H1 (cell line): ENCODE results near the gene GRP. TPM values are rescaled to one million over a fixed set of nuclear protein-coding genes. Genes with fewer than 3 reads are reported as not detected.

Experiments
- CTCF ChIA-PET: fragments of 300-600 bp; sonication (Branson Sonifier 250); formaldehyde crosslinking; loops from one replicate; lab custom pipeline; 2021; ENCODE audit not compliant: partially characterized antibody; lab: Charles Lee
- POLR2A ChIA-PET: fragments of 300-600 bp; sonication (Branson Sonifier 250); formaldehyde crosslinking; loops from one replicate; lab custom pipeline; 2021; ENCODE audit warnings: inconsistent platforms; ENCODE audit not compliant: partially characterized antibody; lab: Charles Lee
- DNase-seq, 2 experiments: peaks; one replicate each; pipeline versions ENCODE4 v3.0.0 to v3.0.0-alpha.2; 2010 to 2022; ENCODE audit warnings: low spot score in 2 of 2, low read depth in 1 of 2, mixed read lengths in 1 of 2
- FAIRE-seq: peaks from 2 replicates; lab custom pipeline; 2011; peaks lifted over from hg19 to GRCh38; lab: Jason Lieb, UNC
- H2AFZ ChIP-seq: 2 replicates; pipeline ENCODE4 v1.8.1; 2012; ENCODE audit warnings: low read length, inconsistent platforms
- H2AK5ac ChIP-seq: 2 replicates; pipeline ENCODE4 v1.6.1; 2013; ENCODE audit warnings: low read depth, low read length
- H2BK120ac ChIP-seq: replicated peaks from 2 replicates; pipeline ENCODE3; 2013; ENCODE audit warnings: low read depth, low read length, inconsistent platforms
- H2BK12ac ChIP-seq: 2 replicates; pipeline ENCODE4 v1.6.1; 2013; ENCODE audit warnings: low read depth, low read length
- H2BK15ac ChIP-seq: 2 replicates; pipeline ENCODE4 v1.6.1; 2013; ENCODE audit warnings: low read length
- H2BK20ac ChIP-seq: 2 replicates; pipeline ENCODE4 v1.6.1; 2013; ENCODE audit warnings: low read length
- H2BK5ac ChIP-seq: 2 replicates; pipeline ENCODE4 v1.6.1; 2013; ENCODE audit warnings: low read depth, low read length
- H3K14ac ChIP-seq: 2 replicates; pipeline ENCODE4 v1.6.1; 2013; ENCODE audit warnings: inconsistent platforms; ENCODE audit not compliant: insufficient read length
- H3K18ac ChIP-seq: 2 replicates; pipeline ENCODE4 v1.6.1; 2013; ENCODE audit warnings: low read length; ENCODE audit errors: extremely low read depth
- H3K23ac ChIP-seq: 2 replicates; pipeline ENCODE4 v1.6.1; 2013; ENCODE audit warnings: inconsistent platforms; ENCODE audit not compliant: insufficient read length
- H3K23me2 ChIP-seq: 2 replicates; pipeline ENCODE4 v1.6.1; 2013; ENCODE audit warnings: low read depth, low read length
- H3K27ac ChIP-seq: 2 replicates; pipeline ENCODE4 v1.6.1; 2011; ENCODE audit warnings: low read depth, low read length, inconsistent platforms
- H3K27me3 ChIP-seq, 4 experiments: replicated peaks in 1 of 4; 1 replicate in 1 of 4; 2 replicates in 3 of 4; pipeline versions ENCODE4 v1.6.1 to v1.8.1; 2011 to 2013; ENCODE audit warnings: low read length in 3 of 4, mild to moderate bottlenecking in 3 of 4, inconsistent platforms in 2 of 4, mixed read lengths in 2 of 4, moderate library complexity in 1 of 4; ENCODE audit not compliant: control insufficient read depth in 3 of 4, insufficient read depth in 3 of 4; ENCODE audit errors: extremely low read depth in 1 of 4
- H3K36me3 ChIP-seq, 4 experiments: 2 replicates each; pipeline versions ENCODE4 v1.6.1 to v1.8.1; 2011 to 2013; ENCODE audit warnings: mild to moderate bottlenecking in 4 of 4, low read length in 3 of 4, moderate library complexity in 2 of 4, control low read depth in 1 of 4, inconsistent platforms in 1 of 4; ENCODE audit not compliant: insufficient read depth in 4 of 4, control insufficient read depth in 2 of 4
- H3K4ac ChIP-seq: replicated peaks from 2 replicates; pipeline ENCODE3; 2013; ENCODE audit warnings: low read length, low read depth, mixed read lengths, inconsistent platforms; ENCODE audit not compliant: insufficient read length
- H3K4me1 ChIP-seq, 4 experiments: replicated peaks in 1 of 4; 1 replicate in 1 of 4; 2 replicates in 3 of 4; pipeline versions ENCODE4 v1.6.1 to v1.8.1; 2011 to 2013; ENCODE audit warnings: low read length in 3 of 4, inconsistent platforms in 2 of 4, mixed read lengths in 1 of 4; ENCODE audit not compliant: insufficient read depth in 4 of 4, control insufficient read depth in 3 of 4
- H3K4me2 ChIP-seq, 2 experiments: 2 replicates each; pipeline versions ENCODE4 v1.6.1 to v1.8.1; 2011 to 2013; ENCODE audit warnings: low read depth in 2 of 2, low read length in 2 of 2, control low read depth in 1 of 2, inconsistent platforms in 1 of 2, mild to moderate bottlenecking in 1 of 2; ENCODE audit not compliant: insufficient read depth in 1 of 2
- H3K4me3 ChIP-seq, 4 experiments: fragments of 200-600, 300-600 bp in 1 of 4; sonication (generic), shearing (Covaris generic), sonication (Bioruptor Twin) in 1 of 4; 2 replicates each; pipeline versions ENCODE4 v1.5.1 to v1.8.1; 2011 to 2016; ENCODE audit warnings: low read length in 4 of 4, low read depth in 3 of 4, control low read depth in 2 of 4, inconsistent platforms in 2 of 4, mild to moderate bottlenecking in 2 of 4, mixed read lengths in 1 of 4, moderate library complexity in 1 of 4; ENCODE audit not compliant: insufficient read depth in 2 of 4; ENCODE audit errors: extremely low read depth in 1 of 4
- H3K56ac ChIP-seq: replicated peaks from 2 replicates; pipeline ENCODE3; 2013; ENCODE audit warnings: low read depth, mild to moderate bottlenecking, mixed read lengths, low read length, inconsistent platforms; ENCODE audit not compliant: insufficient read length
- H3K79me1 ChIP-seq: 2 replicates; pipeline ENCODE4 v1.6.1; 2013; ENCODE audit warnings: low read depth, low read length, control low read depth
- H3K79me2 ChIP-seq, 2 experiments: 2 replicates each; pipeline versions ENCODE4 v1.6.1 to v1.8.1; 2012 to 2013; ENCODE audit warnings: low read length in 2 of 2, mild to moderate bottlenecking in 2 of 2, inconsistent platforms in 1 of 2; ENCODE audit not compliant: insufficient read depth in 2 of 2, control insufficient read depth in 1 of 2
- H3K9ac ChIP-seq, 4 experiments: replicated peaks in 1 of 4; 1 replicate in 1 of 4; 2 replicates in 3 of 4; pipeline versions ENCODE4 v1.6.1 to v1.8.1; 2011 to 2013; ENCODE audit warnings: low read depth in 3 of 4, low read length in 3 of 4, control low read depth in 2 of 4, mild to moderate bottlenecking in 2 of 4, moderate library complexity in 2 of 4, inconsistent platforms in 1 of 4; ENCODE audit errors: extremely low read depth in 1 of 4
- H3K9me3 ChIP-seq, 2 experiments: 2 replicates each; pipeline versions ENCODE4 v1.6.1 to v1.8.1; 2012 to 2013; ENCODE audit warnings: mild to moderate bottlenecking in 2 of 2, moderate library complexity in 2 of 2, control low read depth in 1 of 2, inconsistent platforms in 1 of 2, low read depth in 1 of 2, low read length in 1 of 2, mixed read lengths in 1 of 2; ENCODE audit not compliant: insufficient read depth in 2 of 2
- H4K20me1 ChIP-seq, 2 experiments: replicated peaks in 1 of 2; 2 replicates each; pipeline versions ENCODE3 to v1.8.1; 2011 to 2013; ENCODE audit warnings: inconsistent platforms in 2 of 2, low read length in 2 of 2, mild to moderate bottlenecking in 1 of 2; ENCODE audit not compliant: insufficient read depth in 2 of 2, control insufficient read depth in 1 of 2
- H4K5ac ChIP-seq: 2 replicates; pipeline ENCODE4 v1.6.1; 2013; ENCODE audit warnings: low read length, low read depth, mixed read lengths, inconsistent platforms; ENCODE audit not compliant: insufficient read length
- H4K8ac ChIP-seq: 2 replicates; pipeline ENCODE4 v1.8.0; 2013; ENCODE audit warnings: mild to moderate bottlenecking, moderate library complexity, low read length, inconsistent platforms; ENCODE audit not compliant: insufficient read depth; ENCODE audit errors: extremely low read depth
- H4K91ac ChIP-seq: replicated peaks from 2 replicates; pipeline ENCODE3; 2013; ENCODE audit warnings: low read length, mixed read lengths, inconsistent platforms; ENCODE audit not compliant: insufficient read length
- ASH2L ChIP-seq: fragments of 200-600, 300-600 bp; sonication (generic); IDR thresholded peaks from one replicate; pipeline ENCODE4 v1.7.1; 2017; ENCODE audit warnings: low read length
- CHD2 ChIP-seq: IDR thresholded peaks from 2 replicates; pipeline ENCODE4 v1.6.1; 2012; ENCODE audit warnings: low read length, improper control_type of control experiment
- FOSL1 ChIP-seq: IDR thresholded peaks from 2 replicates; pipeline ENCODE4 v1.6.1; 2011; ENCODE audit warnings: mild to moderate bottlenecking, low read depth, low read length, moderate library complexity; ENCODE audit not compliant: insufficient read depth
- GABPA ChIP-seq: IDR thresholded peaks from 2 replicates; pipeline ENCODE4 v1.6.1; 2011; ENCODE audit warnings: mild to moderate bottlenecking, low read length, moderate library complexity, borderline replicate concordance; ENCODE audit not compliant: insufficient read depth
- GTF2F1 ChIP-seq: IDR thresholded peaks from 2 replicates; pipeline ENCODE4 v1.6.1; 2012; ENCODE audit warnings: low read depth, low read length, improper control_type of control experiment, borderline replicate concordance
- HDAC6 ChIP-seq: IDR thresholded peaks from one replicate; pipeline ENCODE4 v1.7.1; 2012; ENCODE audit warnings: low read depth, mild to moderate bottlenecking, inconsistent platforms, low read length, moderate library complexity
- POLR2A ChIP-seq, 2 experiments: IDR thresholded peaks; 1 replicate in 1 of 2; 2 replicates in 1 of 2; pipeline ENCODE4 v1.6.1; 2011; ENCODE audit warnings: low read depth in 2 of 2, low read length in 2 of 2, mild to moderate bottlenecking in 2 of 2; ENCODE audit errors: control extremely low read depth in 1 of 2
- RAD21 ChIP-seq, 2 experiments: IDR thresholded peaks in 1 of 2; conservative IDR thresholded peaks in 1 of 2; 2 replicates each; pipeline ENCODE4 v1.6.1; 2011; ENCODE audit warnings: low read depth in 2 of 2, low read length in 2 of 2, improper control_type of control experiment in 1 of 2, inconsistent platforms in 1 of 2, mild to moderate bottlenecking in 1 of 2, moderate library complexity in 1 of 2
- SAP30 ChIP-seq: fragments of 300-600 bp; sonication (generic); IDR thresholded peaks from 2 replicates; pipeline ENCODE4 v1.7.1; 2012; ENCODE audit warnings: low read length, moderate library complexity, mild to moderate bottlenecking, inconsistent platforms; ENCODE audit not compliant: insufficient read depth, insufficient replicate concordance
- SIX5 ChIP-seq: IDR thresholded peaks from 2 replicates; pipeline ENCODE4 v1.6.1; 2011; ENCODE audit warnings: mild to moderate bottlenecking, low read depth, low read length
- SP1 ChIP-seq: IDR thresholded peaks from 2 replicates; pipeline ENCODE4 v1.6.1; 2011; ENCODE audit warnings: low read depth, low read length
- ZNF274 ChIP-seq: IDR thresholded peaks from 2 replicates; pipeline ENCODE4 v1.7.0; 2012; ENCODE audit warnings: low read length, borderline replicate concordance; ENCODE audit errors: extremely low read depth
- WGBS, 2 experiments: shearing (Covaris generic) in 1 of 2; methylation state at CpG; one replicate each; pipeline versions ENCODE4 v1.1.6 to v1.1.7; 2013 to 2015; ENCODE audit warnings: low lambda C conversion rate in 2 of 2, mixed read lengths in 2 of 2, inconsistent platforms in 1 of 2, low coverage in 1 of 2, missing lambda C conversion rate in 1 of 2; ENCODE audit not compliant: insufficient replicate concordance in 2 of 2, insufficient coverage in 1 of 2, insufficient read length in 1 of 2; ENCODE audit errors: extremely low coverage in 1 of 2, missing lambda C conversion rate in 1 of 2; 5-methylcytosine and 5-hydroxymethylcytosine counted together
- polyA plus RNA-seq, 7 experiments: library from polyadenylated mRNA; depleted of rRNA in 3 of 7; stranded (reverse) in 5 of 7; unstranded in 2 of 7; fragments of >200 nt in 5 of 7; fragments of 200-250 nt in 2 of 7; gene quantifications; 1 replicate in 5 of 7; 2 replicates in 1 of 7; 4 replicates in 1 of 7; pipeline versions ENCODE4 v1.2.1 to v1.2.3, GENCODE V29; 2011 to 2013; ENCODE audit warnings: missing spikeins in 2 of 7, mixed read lengths in 2 of 7
- total RNA-seq: library from RNA; stranded (reverse); fragmentation: NEBNext Ultra II Directional; extraction: Animal tissue kit (Norgen Biotek cat#: 25700); gene quantifications from 2 replicates; pipeline ENCODE4 v1.2.1, GENCODE V29; 2021

Gene GRP
- total and polyA plus RNA-seq, 2 of the 8 experiments (the other 6 are each of a cell fraction or from before 2014, with no cell fraction given) = not detected

GRCh38 chr18:59197636-59198035 lies 22.3 kb upstream of the GRP start:
- Histone ChIP-seq H4K8ac (no peak overlapping the region), H3K4me3 (no peak overlapping the region)
- 100% methylated on average over 2 of the region's 2 CpGs; no CpG with 5 or more reads in 1 of the 2 experiments for WGBS, 2 experiments

More at GRCh38 chr18:59197636-59198035, 22.3 kb upstream of the GRP start:
- H2AK5ac ChIP-seq = no peak overlapping the region
- H3K14ac ChIP-seq = no peak overlapping the region
- TF ChIP-seq RAD21 (IDR thresholded peaks at IDR 0.05 in 1 of 2, conservative IDR thresholded peaks at IDR 0.05 in 1 of 2; ENCODE audit: low read depth in 2 of 2, low read length in 2 of 2) (no peak), GTF2F1 (no peak), FOSL1 (no peak), ASH2L (no peak), HDAC6 (no peak), ZNF274 (no peak), SAP30 (no peak), GABPA (no peak), POLR2A (IDR thresholded peaks at IDR 0.05; ENCODE audit: control extremely low read depth in 1 of 2, low read depth in 2 of 2, low read length in 2 of 2) (no peak), SP1 (no peak), CHD2 (no peak), SIX5 (no peak)
- ChIA-PET CTCF (interaction anchor here (0.6 to 1.0 kb wide), 3 partner anchors 33 to 205 kb away, joined by 3 to 7 read pairs (median 3); no protein-coding TSS in a partner anchor), POLR2A (no interaction called here)
- H3K36me3 ChIP-seq = no peaks in the 10 kb centered on the region
- no peak overlapping the region for H3K23ac ChIP-seq
- H4K91ac ChIP-seq = no peak overlapping the region
- H2BK20ac ChIP-seq = no peak overlapping the region
- no peak overlapping the region for H3K56ac ChIP-seq
- H4K5ac ChIP-seq = no peak overlapping the region
- H2BK5ac ChIP-seq = no peak overlapping the region
- no peaks in the 10 kb centered on the region for H3K27me3 ChIP-seq
- no peaks in the 10 kb centered on the region for H4K20me1 ChIP-seq
- no peak for FAIRE-seq
- H2BK15ac ChIP-seq = no peak overlapping the region
- no peak overlapping the region for H2BK120ac ChIP-seq
- no peak overlapping the region for H3K27ac ChIP-seq
- no peaks in the 10 kb centered on the region for H3K9me3 ChIP-seq
- no peak overlapping the region for H2AFZ ChIP-seq
- H3K4me1 ChIP-seq = no peaks in the 10 kb centered on the region; a peak in 2 of 7 replicates
- no peak overlapping the region for H2BK12ac ChIP-seq
- no peak overlapping the region for H3K18ac ChIP-seq
- DNase-seq = no peak
- no peaks in the 10 kb centered on the region for H3K79me1 ChIP-seq
- no peaks in the 10 kb centered on the region for H3K79me2 ChIP-seq
- no peaks in the 10 kb centered on the region; the same call in 1 of the 2 replicates for H3K23me2 ChIP-seq
- H3K4me2 ChIP-seq = no peak overlapping the region
- no peak overlapping the region for H3K9ac ChIP-seq
- H3K4ac ChIP-seq = no peak overlapping the region
